Left lobe of liver (tissue), 1 donor: ENCODE results near the gene SPATA4. TPM values are rescaled to one million over a fixed set of nuclear protein-coding genes. Genes with fewer than 3 reads are reported as not detected.

ENCODE experiments used
- total RNA-seq: library from RNA; stranded (reverse); gene quantifications from one replicate; pipeline ENCODE4 v1.2.1, GENCODE V29; 2021
- donor health status: DM: no; HTN: yes; CAD: no.

Gene SPATA4
- total RNA-seq, 1 donor from 2014 or later = not detected

Other genes with a start within 250 kb of the SPATA4 start
- 0.23 TPM for gene WDR17, start 129.7 kb downstream of the SPATA4 start, total RNA-seq
- not detected for gene ASB5, start 73.6 kb upstream of the SPATA4 start, total RNA-seq
- 108 TPM for gene SPCS3, start 124.4 kb upstream of the SPATA4 start, total RNA-seq